ENCODE measurements around the gene SLC5A1. TPM values are rescaled to one million over a fixed set of nuclear protein-coding genes. Genes with fewer than 3 reads are reported as not detected.

The SLC5A1 gene
- total and polyA plus RNA-seq, 9 of the 15 experiments (the other 6 are each of a cell fraction or from before 2014, with no cell fraction given) = not detected

- Histone ChIP-seq H3K9ac (ENCODE audit: insufficient read depth in 1 of 2, low read depth in 2 of 2, low read length in 2 of 2) (no peak overlapping the region), H3K4me1 (replicated peaks in 1 of 2; ENCODE audit: control insufficient read depth in 2 of 2, insufficient read depth in 2 of 2, low read length in 2 of 2) (no peaks in the 10 kb centered on the region), H3K9me1 (ENCODE audit: control insufficient read depth, insufficient read depth, low read length) (no peaks in the 10 kb centered on the region), H3K36me3 (ENCODE audit: control insufficient read depth, insufficient read depth, low read length) (no peaks in the 10 kb centered on the region), H4K20me1 (replicated peaks; ENCODE audit: control insufficient read depth, insufficient read depth, low read length) (no peaks in the 10 kb centered on the region), H3K4me3 (no peak overlapping the region), H3K27ac (ENCODE audit: extremely low read depth, low read depth, low read length) (no peak overlapping the region), H3K27me3 (ENCODE audit: control insufficient read depth in 2 of 2, insufficient read depth in 2 of 2, low read length in 2 of 2) (0 out of 5 replicates have a peak, but pooled peaks cover 0 to 6% of the 10 kb centered on the region in 2 experiments), H3K9me3 (replicated peaks; ENCODE audit: control insufficient read depth, insufficient read depth, low read depth, low read length) (no peaks in the 10 kb centered on the region), H3K4me2 (ENCODE audit: insufficient read depth, low read length) (no peak overlapping the region), H3K79me2 (ENCODE audit: control insufficient read depth, insufficient read depth, low read length) (no peaks in the 10 kb centered on the region), H2AFZ (ENCODE audit: low read depth, low read length) (no peak overlapping the region)
- intact Hi-C loops (cut with micrococcal nuclease) (no loop called here), in situ Hi-C loops (cut with MboI) (no loop called here)
- FAIRE-seq = no peak
- BruUV-seq (replicated peaks) = no TSS peak
- no peak for ATAC-seq
- 4% methylated on average over 12 of the region's 15 CpGs for WGBS (ENCODE audit: insufficient coverage, low coverage, missing lambda C conversion rate)
- CTCF ChIA-PET (ENCODE audit: low intra/inter-chr PET ratio) = no interaction called here
- no peak for TF ChIP-seq ZNF511 (CRISPR knock-in tag; IDR thresholded peaks at IDR 0.05)
- no peak for TF ChIP-seq RCOR1 (IDR thresholded peaks at IDR 0.05; ENCODE audit: borderline replicate concordance in 1 of 2, low read depth in 2 of 2, low read length in 2 of 2)
- no peak for TF ChIP-seq MTA1 (IDR thresholded peaks at IDR 0.05; ENCODE audit: borderline replicate concordance)
- no peak for TF ChIP-seq FOXK2 (conservative IDR thresholded peaks at IDR 0.05 in 1 of 2, IDR thresholded peaks at IDR 0.05 in 1 of 2; ENCODE audit: low read depth in 2 of 2)
- no peak for TF ChIP-seq ERF (CRISPR knock-in tag; IDR thresholded peaks at IDR 0.05)
- no peak for TF ChIP-seq POLR3A (IDR thresholded peaks at IDR 0.05; ENCODE audit: borderline replicate concordance, extremely low read depth, insufficient read depth, insufficient read length)
- no peak for TF ChIP-seq EP400 (IDR thresholded peaks at IDR 0.05)
- TF ChIP-seq CEBPB (tag; IDR thresholded peaks at IDR 0.05) = no peak
- TF ChIP-seq POLR2A (conservative IDR thresholded peaks at IDR 0.05) = no peak
- no peak for TF ChIP-seq TFE3 (CRISPR knock-in tag; IDR thresholded peaks at IDR 0.05)
- POLR2A ChIA-PET = no interaction called here
- no peak for DNase-seq (ENCODE audit: extremely low read depth in 1 of 4, low spot score in 3 of 4)
Measured at GRCh38 chr22:32122899-32123298, 79.8 kb downstream of the SLC5A1 start.

Measured in K562 (cell line).